D721Med (cell line): ENCODE results near the gene ABCB4.
"Not testable (repeated sequence)": the region's sequence is repeated elsewhere in the genome, so short reads cannot be mapped to it uniquely, and the experiment has no call there.

Experiments
- DNase-seq: peaks from one replicate; pipeline ENCODE4 v3.0.0; 2011; ENCODE audit warnings: low spot score; ENCODE audit not compliant: insufficient read length
- FAIRE-seq: peaks from 2 replicates; lab custom pipeline; 2011; peaks lifted over from hg19 to GRCh38; lab: Jason Lieb, UNC
- TF ChIP-seq, protein P1 (sequence below): IDR thresholded peaks from 2 replicates; pipeline ENCODE4 v1.5.1; 2012; ENCODE audit warnings: mild to moderate bottlenecking, control low read depth; ENCODE audit not compliant: insufficient read depth; ENCODE audit errors: missing control alignments

The ABCB4 gene

DNA sequence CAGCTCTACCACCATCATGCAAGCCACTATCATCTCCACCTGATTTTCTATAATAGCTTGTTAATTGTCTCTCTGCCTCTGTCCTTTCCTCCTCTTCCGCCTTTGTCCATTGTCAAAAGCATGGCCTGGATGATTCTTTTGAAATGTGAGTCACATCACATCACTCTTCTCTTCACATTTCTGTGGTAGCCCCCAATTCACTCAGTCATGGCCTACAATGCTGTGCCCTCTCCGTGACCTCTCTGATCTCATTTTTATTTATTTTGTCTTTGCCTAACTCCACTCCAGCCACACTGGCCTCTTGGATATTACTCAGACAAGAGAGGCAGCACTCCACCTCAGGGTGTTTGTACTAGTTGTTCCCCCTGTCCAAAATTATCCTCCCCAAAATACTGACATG, 4.9 kb upstream of the ABCB4 start:
- FAIRE-seq (no peak), DNase-seq (no peak)
- TF ChIP-seq, protein P1, sequence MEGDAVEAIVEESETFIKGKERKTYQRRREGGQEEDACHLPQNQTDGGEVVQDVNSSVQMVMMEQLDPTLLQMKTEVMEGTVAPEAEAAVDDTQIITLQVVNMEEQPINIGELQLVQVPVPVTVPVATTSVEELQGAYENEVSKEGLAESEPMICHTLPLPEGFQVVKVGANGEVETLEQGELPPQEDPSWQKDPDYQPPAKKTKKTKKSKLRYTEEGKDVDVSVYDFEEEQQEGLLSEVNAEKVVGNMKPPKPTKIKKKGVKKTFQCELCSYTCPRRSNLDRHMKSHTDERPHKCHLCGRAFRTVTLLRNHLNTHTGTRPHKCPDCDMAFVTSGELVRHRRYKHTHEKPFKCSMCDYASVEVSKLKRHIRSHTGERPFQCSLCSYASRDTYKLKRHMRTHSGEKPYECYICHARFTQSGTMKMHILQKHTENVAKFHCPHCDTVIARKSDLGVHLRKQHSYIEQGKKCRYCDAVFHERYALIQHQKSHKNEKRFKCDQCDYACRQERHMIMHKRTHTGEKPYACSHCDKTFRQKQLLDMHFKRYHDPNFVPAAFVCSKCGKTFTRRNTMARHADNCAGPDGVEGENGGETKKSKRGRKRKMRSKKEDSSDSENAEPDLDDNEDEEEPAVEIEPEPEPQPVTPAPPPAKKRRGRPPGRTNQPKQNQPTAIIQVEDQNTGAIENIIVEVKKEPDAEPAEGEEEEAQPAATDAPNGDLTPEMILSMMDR, result no peak

DNA sequence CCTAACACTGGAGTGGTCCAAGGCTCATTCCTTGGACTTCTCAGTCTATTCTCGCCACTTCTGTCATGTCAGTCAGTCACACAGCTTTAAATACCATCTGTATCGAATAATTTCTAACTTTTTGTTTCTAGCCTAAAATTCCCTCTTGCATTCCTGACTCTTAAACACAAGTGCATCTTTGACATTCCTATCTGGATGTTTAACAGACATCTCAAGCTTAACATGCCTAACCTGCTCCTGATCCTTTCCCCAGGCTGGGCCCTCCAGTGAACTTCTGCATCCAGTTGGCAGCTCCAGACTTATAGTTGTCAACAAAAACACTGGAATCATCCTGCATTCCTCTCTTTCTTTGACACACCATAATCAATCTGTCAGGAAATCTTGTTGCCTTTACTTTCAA, 4.5 kb upstream of the ABCB4 start:
- no peak for DNase-seq

GRCh38 chr7:87476179-87476557, 688 bp upstream of the ABCB4 start:
- TF ChIP-seq, protein P1, result no peak
- no peak for FAIRE-seq
- DNase-seq, result no peak

More for the DNA sequence above, 4.5 kb upstream of the ABCB4 start:
- TF ChIP-seq, protein P1, result no peak
- FAIRE-seq, result no peak

DNA sequence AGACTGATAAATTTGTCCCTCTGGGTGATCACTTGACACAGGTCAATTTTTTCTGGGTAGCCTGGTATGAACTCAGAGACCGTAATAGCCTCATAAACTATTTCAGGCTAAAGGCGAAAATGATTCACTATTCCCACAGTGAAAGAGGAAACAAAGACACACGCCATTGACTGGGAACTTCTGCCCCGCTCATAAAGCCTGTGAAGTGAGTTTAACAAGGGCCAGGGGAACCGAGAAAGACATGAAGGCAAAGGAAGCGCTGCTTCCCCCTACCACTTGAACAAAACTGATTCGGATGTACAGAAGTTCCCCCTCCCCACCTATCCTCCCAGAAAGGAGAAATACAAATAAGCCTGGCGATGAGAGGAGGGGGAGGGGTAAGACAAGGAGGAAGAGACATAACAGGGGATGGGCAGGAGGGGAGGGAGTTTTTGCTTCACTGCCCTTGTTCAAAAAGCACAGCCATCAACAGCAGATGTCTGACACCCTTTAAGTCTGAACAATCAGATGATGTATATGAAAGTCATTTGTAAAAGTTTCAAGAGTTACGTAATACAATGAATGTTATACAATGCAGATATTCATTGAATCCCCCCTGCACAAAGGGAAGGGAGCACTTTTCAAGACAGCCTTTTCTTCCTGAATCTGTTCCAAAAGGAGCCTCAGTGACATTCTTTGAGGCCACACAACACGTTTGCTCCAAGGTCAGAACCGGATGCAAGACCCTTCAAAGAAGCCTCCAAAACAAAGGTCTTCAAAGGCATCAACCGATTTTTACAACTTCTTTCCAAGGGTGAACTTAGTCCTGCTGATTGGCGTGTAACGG, 734 bp downstream of the ABCB4 start:
- no peak for DNase-seq
- TF ChIP-seq, protein P1, result no peak
- no peak for FAIRE-seq

- no peak for DNase-seq
- no peak for FAIRE-seq
- TF ChIP-seq, protein P1, result no peak
These were observed 1.5 kb downstream of the ABCB4 start for GRCh38 chr7:87473986-87474385.

- TF ChIP-seq, protein P1, result no peak
- FAIRE-seq (no peak), DNase-seq (no peak)
These were observed 2.3 kb downstream of the ABCB4 start for GRCh38 chr7:87473192-87473591.

DNA sequence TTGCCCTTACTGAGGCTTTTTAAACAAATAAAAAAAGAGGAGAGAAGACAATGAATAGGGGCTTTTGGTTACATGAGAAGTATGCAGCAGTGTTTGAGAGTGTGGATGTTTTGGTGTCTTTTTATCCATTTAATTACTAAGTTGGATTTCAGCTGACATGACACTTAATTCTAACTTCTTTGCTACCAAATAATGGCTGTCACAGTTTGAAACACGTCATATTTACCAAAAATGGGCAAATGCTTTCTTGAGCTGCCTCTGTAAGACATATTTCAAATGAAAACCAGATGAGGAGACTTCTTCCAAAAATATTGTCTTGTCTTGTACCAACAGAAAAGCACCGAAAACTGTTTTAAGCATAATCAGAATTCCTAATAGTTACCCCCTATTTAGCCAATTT, 4.0 kb downstream of the ABCB4 start:
- FAIRE-seq (no peak), DNase-seq (no peak)
- TF ChIP-seq, protein P1, result no peak

DNA sequence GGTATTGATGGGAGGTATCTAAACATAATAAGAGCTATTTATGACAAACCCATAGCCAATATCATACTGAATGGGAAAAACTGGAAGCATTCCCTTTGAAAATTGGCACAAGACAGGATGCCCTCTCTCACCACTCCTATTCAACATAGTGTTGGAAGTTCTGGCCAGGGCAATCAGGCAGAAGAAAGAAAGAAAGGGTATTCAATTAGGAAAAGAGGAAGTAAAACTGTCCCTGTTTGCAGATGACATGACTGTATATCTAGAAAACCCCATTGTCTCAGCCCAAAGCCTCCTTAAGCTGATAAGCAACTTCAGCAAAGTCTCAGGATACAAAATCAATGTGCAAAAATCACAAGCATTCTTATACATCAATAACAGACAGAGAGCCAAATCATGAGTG, 6.3 kb downstream of the ABCB4 start:
- FAIRE-seq, DNase-seq: not testable (repeated sequence)

- not testable (repeated sequence) for DNase-seq, FAIRE-seq
These were observed 10.0 kb downstream of the ABCB4 start for GRCh38 chr7:87465534-87465880.

DNA sequence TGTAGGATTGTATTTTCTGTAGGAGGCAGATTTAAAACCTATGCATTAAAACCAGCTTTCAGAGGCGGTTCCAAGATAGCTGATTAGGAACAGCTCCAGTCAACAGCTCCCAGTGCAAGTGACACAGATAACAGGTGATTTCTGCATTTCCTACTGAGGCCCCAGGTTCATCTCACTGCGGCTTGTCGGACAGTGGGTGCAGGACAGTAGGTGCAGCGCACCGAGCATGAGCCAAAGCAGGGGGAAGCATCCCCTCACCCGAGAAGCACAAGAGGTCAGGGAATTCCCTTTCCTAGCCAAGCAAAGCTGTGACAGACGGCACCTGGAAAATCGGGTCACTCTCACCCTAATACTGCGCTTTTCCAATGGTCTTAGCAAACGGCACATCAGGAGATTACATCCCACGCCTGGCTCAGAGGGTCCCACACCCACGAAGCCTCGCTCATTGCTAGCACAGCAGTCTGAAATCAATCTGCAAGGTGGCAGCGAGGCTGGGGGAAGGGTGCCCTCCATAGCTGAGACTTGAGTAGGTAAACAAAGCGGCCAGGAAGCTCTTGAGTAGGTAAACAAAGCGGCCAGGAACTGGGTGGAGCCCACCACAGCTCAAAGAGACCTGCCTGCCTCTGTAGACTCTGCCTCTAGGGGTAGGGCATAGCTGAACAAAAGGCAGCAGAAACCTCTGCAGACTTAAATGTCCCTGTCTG, 10.5 kb downstream of the ABCB4 start:
- DNase-seq, FAIRE-seq: not testable (repeated sequence)
